Heart left ventricle (tissue), 13 donors: ENCODE data around the gene COPE.

Experiments used
- POLR2A ChIP-seq, 2 donors: fragments of 450-650 bp; IDR thresholded peaks; one replicate each; pipeline ENCODE4 v1.6.1; 2017; ENCODE audit warnings: antibody characterized with exemption in 2 of 2, mild to moderate bottlenecking in 2 of 2, moderate library complexity in 2 of 2
- TF ChIP-seq, protein P1 (sequence below), 12 donors: fragments of 200-600 bp; sonication (generic) in 4 of 12; IDR thresholded peaks; one replicate each; pipeline versions ENCODE4 v1.5.0 to v1.8.0; 2018 to 2022; ENCODE audit warnings: antibody characterized with exemption in 12 of 12, mild to moderate bottlenecking in 5 of 12
- donor health status: ischemic (EF 13 %, LVEDD 7.1; RV severe dilation, severe dysfunction).
- donor health status: DM: no; HTN: yes; CAD: no.
- donor health status: DM: no; HTN: no; CAD: no.
- donor health status: ischemic (EF 25% LVEDD 6.9; RV normal size, moderate dysfunction).
- donor health status: ischemic (EF 25% LVEDD 5.7; RV mildly dilated, moderate dysfunction).
- donor health status: ischemic (EF 35%, LVEDD 5.7; RV mildly dilated, moderate dysfunction).
- donor health status: nonischemic (EF 11% LVEDD 7.7; RV severe dilation, severe dysfunction).
- donor health status: DM: yes; HTN: yes; CAD: no.
- donor health status: PGD.
- donor health status: ischemic (EF 29% LVEDD 5.4; RV normal size, mild dysfunction).
- donor health status: nonischemic (EF 23%, LVEDD 6.1; RV moderate dilation, normal function).

DNA sequence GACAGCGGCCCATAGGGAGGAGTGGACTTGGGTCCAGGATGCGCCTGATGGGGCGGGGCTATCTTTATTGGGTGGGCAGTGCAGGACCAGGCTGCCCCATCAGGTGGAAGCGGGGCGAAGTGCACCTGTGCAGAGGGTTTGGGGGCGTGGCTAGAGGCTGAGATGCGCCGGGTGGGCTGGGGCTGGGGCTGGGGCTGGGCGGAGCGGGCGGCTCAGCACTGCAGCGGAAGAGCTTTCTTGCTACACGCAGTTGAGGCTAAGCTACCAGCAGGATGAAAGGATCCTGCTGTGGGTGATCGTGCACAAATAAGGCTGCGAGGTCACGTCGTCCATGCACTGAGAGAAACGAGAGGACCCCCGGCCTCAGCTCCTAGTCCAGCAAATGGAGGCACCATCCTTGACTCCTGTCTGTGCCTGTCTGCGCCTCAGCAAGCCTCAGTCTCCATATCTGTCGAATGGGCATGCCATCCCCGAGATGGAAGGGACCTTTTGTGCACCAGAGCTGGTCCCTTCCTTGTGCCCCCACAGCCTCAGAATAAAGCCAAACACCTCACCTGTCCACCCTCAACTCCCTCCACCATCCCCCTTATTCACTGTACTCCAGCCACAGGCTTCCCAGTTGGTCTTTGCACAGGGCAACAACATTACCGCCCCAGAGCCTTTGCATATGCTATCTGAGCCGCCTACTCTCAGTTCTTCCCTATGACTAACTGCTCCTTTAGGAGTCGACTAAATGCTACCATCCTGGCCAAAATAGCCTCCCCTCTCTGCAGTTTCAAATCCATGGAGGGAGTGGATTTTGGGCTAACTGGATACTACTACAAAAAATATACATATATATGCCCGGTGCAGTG is 42.8 kb upstream of the COPE start:
- TF ChIP-seq, protein P1, sequence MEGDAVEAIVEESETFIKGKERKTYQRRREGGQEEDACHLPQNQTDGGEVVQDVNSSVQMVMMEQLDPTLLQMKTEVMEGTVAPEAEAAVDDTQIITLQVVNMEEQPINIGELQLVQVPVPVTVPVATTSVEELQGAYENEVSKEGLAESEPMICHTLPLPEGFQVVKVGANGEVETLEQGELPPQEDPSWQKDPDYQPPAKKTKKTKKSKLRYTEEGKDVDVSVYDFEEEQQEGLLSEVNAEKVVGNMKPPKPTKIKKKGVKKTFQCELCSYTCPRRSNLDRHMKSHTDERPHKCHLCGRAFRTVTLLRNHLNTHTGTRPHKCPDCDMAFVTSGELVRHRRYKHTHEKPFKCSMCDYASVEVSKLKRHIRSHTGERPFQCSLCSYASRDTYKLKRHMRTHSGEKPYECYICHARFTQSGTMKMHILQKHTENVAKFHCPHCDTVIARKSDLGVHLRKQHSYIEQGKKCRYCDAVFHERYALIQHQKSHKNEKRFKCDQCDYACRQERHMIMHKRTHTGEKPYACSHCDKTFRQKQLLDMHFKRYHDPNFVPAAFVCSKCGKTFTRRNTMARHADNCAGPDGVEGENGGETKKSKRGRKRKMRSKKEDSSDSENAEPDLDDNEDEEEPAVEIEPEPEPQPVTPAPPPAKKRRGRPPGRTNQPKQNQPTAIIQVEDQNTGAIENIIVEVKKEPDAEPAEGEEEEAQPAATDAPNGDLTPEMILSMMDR (IDR thresholded peaks at IDR 0.05) = no peak
- TF ChIP-seq POLR2A (IDR thresholded peaks at IDR 0.05) = no peak
